ENCODE measurements around the gene WNT6.

The WNT6 gene

GRCh38 chr2:218830526-218831306, 28.9 kb upstream of the WNT6 start:
- no peaks in the 10 kb centered on the region for H3K9me3 Mint-ChIP-seq
- peaks cover 56% of the 10 kb centered on the region for H3K27me3 Mint-ChIP-seq (ENCODE audit: low read depth, poor library complexity)
- H3K36me3 Mint-ChIP-seq (ENCODE audit: low read depth): no peaks in the 10 kb centered on the region
- TF ChIP-seq, protein P1, sequence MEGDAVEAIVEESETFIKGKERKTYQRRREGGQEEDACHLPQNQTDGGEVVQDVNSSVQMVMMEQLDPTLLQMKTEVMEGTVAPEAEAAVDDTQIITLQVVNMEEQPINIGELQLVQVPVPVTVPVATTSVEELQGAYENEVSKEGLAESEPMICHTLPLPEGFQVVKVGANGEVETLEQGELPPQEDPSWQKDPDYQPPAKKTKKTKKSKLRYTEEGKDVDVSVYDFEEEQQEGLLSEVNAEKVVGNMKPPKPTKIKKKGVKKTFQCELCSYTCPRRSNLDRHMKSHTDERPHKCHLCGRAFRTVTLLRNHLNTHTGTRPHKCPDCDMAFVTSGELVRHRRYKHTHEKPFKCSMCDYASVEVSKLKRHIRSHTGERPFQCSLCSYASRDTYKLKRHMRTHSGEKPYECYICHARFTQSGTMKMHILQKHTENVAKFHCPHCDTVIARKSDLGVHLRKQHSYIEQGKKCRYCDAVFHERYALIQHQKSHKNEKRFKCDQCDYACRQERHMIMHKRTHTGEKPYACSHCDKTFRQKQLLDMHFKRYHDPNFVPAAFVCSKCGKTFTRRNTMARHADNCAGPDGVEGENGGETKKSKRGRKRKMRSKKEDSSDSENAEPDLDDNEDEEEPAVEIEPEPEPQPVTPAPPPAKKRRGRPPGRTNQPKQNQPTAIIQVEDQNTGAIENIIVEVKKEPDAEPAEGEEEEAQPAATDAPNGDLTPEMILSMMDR (IDR thresholded peaks at IDR 0.05): no peak
- H3K4me1 Mint-ChIP-seq: peaks cover 7% of the 10 kb centered on the region
- H3K4me3 Mint-ChIP-seq: no peak overlapping the region
- no peak overlapping the region for H3K27ac Mint-ChIP-seq
- DNase-seq: no peak

- H3K27me3 Mint-ChIP-seq (ENCODE audit: low read depth, poor library complexity): peaks cover 61% of the 10 kb centered on the region
- H3K27ac Mint-ChIP-seq: no peak within 1 kb of the TSS
- H3K4me1 Mint-ChIP-seq: peaks cover 7% of the 10 kb centered on the region
- no peaks in the 10 kb centered on the region for H3K36me3 Mint-ChIP-seq (ENCODE audit: low read depth)
- H3K4me3 Mint-ChIP-seq: no peak within 1 kb of the TSS
- TF ChIP-seq, protein P1 (IDR thresholded peaks at IDR 0.05): no peak
- H3K9me3 Mint-ChIP-seq: peaks cover 3% of the 10 kb centered on the region
- DNase-seq: no peak
Measured at GRCh38 chr2:218831378-218831990, 28.1 kb upstream of the WNT6 start, which contains the start of gene PRKAG3. PRKAG3 (minus strand) TSS chr2:218831803.

DNA sequence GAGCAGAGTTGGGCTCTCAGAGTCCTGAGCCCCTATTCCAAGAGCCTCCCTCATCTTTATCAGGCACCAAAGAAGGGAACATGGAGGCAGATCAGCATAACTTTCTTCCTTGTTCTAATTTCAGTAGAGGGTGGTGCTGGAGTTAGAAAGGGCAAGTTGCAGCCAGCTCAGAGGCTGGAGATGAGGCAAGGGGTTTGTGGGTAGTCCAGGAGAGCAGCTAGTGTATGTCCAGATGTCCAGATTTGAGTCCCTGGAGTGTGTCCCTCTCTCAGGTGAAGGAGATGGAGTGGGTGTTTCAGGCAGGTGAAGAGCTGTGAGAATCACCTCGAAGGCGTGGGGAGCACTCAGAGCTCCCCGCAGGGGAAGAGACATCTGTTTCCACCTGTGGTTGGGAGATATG, 27.5 kb upstream of the WNT6 start:
- Mint-ChIP-seq H3K27ac (no peak overlapping the region), H3K36me3 (ENCODE audit: low read depth) (no peaks in the 10 kb centered on the region), H3K27me3 (ENCODE audit: low read depth, poor library complexity) (peaks cover 65% of the 10 kb centered on the region)

GRCh38 chr2:218832520-218832919, 27.1 kb upstream of the WNT6 start:
- no peak overlapping the region for H3K27ac Mint-ChIP-seq

More for the DNA sequence above, 27.5 kb upstream of the WNT6 start:
- Mint-ChIP-seq H3K4me3 (no peak overlapping the region), H3K4me1 (peaks cover 7% of the 10 kb centered on the region), H3K9me3 (peaks cover 7% of the 10 kb centered on the region)
- TF ChIP-seq, protein P1 (IDR thresholded peaks at IDR 0.05): no peak
- DNase-seq: no peak

DNA sequence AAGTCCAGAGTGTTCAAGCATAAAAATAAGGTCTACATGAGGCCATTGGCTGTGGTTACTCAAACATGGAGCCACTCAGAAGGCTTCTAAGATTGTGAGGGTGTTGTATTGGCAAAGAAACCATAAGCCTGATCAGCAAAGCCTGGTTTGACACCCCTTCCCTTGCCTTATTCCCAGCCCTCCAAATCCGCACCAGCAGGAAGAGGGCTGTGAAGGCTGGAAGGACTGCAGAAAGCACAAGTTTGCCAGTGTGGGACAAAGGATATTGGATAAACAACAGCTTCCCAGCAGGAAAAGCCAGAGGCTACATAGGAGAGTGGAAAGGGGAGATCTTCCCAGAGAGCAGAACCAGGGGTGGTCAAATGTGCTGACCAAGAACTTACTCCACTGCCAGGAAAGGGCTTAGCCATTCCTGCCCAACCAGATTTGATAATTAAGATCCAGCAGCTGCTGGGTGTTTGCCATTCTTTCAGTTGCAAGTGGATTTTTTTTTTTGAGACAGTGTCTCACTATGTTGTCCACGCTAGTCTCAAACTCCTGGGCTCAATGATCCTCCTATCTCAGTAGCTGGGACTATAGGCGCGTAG, 26.5 kb upstream of the WNT6 start:
- TF ChIP-seq, protein P1 (IDR thresholded peaks at IDR 0.05): no peak
- no peak overlapping the region for H3K27ac Mint-ChIP-seq
- H3K4me1 Mint-ChIP-seq: peaks cover 7% of the 10 kb centered on the region
- H3K36me3 Mint-ChIP-seq (ENCODE audit: low read depth): no peaks in the 10 kb centered on the region
- no peak for DNase-seq
- no peak overlapping the region for H3K4me3 Mint-ChIP-seq
- H3K27me3 Mint-ChIP-seq (ENCODE audit: low read depth, poor library complexity): peaks cover 68% of the 10 kb centered on the region
- H3K9me3 Mint-ChIP-seq: peaks cover 17% of the 10 kb centered on the region

More at GRCh38 chr2:218832520-218832919, 27.1 kb upstream of the WNT6 start:
- peaks cover 66% of the 10 kb centered on the region for H3K27me3 Mint-ChIP-seq (ENCODE audit: low read depth, poor library complexity)
- H3K4me3 Mint-ChIP-seq: no peak overlapping the region
- DNase-seq: no peak
- H3K9me3 Mint-ChIP-seq: peaks cover 12% of the 10 kb centered on the region
- H3K4me1 Mint-ChIP-seq: peaks cover 7% of the 10 kb centered on the region
- TF ChIP-seq, protein P1 (IDR thresholded peaks at IDR 0.05): no peak
- H3K36me3 Mint-ChIP-seq (ENCODE audit: low read depth): no peaks in the 10 kb centered on the region

Data from nephron progenitor cell (in vitro differentiated cells).